B cell (primary cell): ENCODE data around the gene CTTN. TPM values are rescaled to one million over a fixed set of nuclear protein-coding genes. Genes with fewer than 3 reads are reported as not detected.

Experiments
- ATAC-seq: fragments of 200-7000 bp; cut with Tn5 transposase; one replicate; pipeline ENCODE4 v1.10.0; 2021; ENCODE audit warnings: low read depth, mild to moderate bottlenecking, moderate number of reproducible peaks, moderate library complexity
- CTCF ChIA-PET: fragments of 350-600 bp; sonication (Branson Sonifier 250); formaldehyde crosslinking; loops from one replicate; lab custom pipeline; 2021; ENCODE audit warnings: antibody characterized with exemption, inconsistent platforms; lab: Charles Lee
- POLR2A ChIA-PET: fragments of 350-600 bp; sonication (Branson Sonifier 250); formaldehyde crosslinking; loops from one replicate; lab custom pipeline; 2021; ENCODE audit warnings: antibody characterized with exemption; lab: Charles Lee
- DNase-seq: peaks from one replicate; pipeline ENCODE4 v3.0.0; 2013
- H2AFZ ChIP-seq: 2 replicates; pipeline ENCODE4 v1.6.1; 2012; ENCODE audit warnings: mild to moderate bottlenecking, low read depth, low read length; ENCODE audit not compliant: insufficient read depth, poor library complexity, severe bottlenecking
- H3K27ac ChIP-seq, 2 donors: 1 replicate in 1 of 2; 2 replicates in 1 of 2; pipeline ENCODE4 v1.5.1; 2012 to 2013; ENCODE audit warnings: low read length in 2 of 2, mild to moderate bottlenecking in 2 of 2, moderate library complexity in 1 of 2
- H3K27me3 ChIP-seq, 4 experiments: fragments of 200-600 bp in 1 of 4; sonication (generic) in 1 of 4; replicated peaks in 1 of 4; 1 replicate in 2 of 4; 2 replicates in 2 of 4; pipeline versions ENCODE4 v1.6.1 to v1.7.0; 2013 to 2016; ENCODE audit warnings: low read length in 3 of 4, mild to moderate bottlenecking in 2 of 4, mixed read lengths in 1 of 4, moderate library complexity in 1 of 4; ENCODE audit not compliant: insufficient read depth in 4 of 4, control insufficient read depth in 3 of 4; ENCODE audit errors: control extremely low read depth in 1 of 4
- H3K36me3 ChIP-seq, 2 experiments: replicated peaks in 1 of 2; 1 replicate in 1 of 2; 2 replicates in 1 of 2; pipeline versions ENCODE4 v1.6.1 to v1.7.1; 2013; ENCODE audit warnings: low read length in 1 of 2; ENCODE audit not compliant: insufficient read depth in 2 of 2, control insufficient read depth in 1 of 2; ENCODE audit errors: control extremely low read depth in 1 of 2, extremely low read depth in 1 of 2
- H3K4me1 ChIP-seq, 2 donors: fragments of 200-600 bp in 1 of 2; sonication (generic) in 1 of 2; 1 replicate in 1 of 2; 2 replicates in 1 of 2; pipeline versions ENCODE4 v1.5.1 to v1.6.1; 2013 to 2017; ENCODE audit warnings: low read length in 2 of 2; ENCODE audit not compliant: control insufficient read depth in 2 of 2, insufficient read depth in 2 of 2
- H3K4me2 ChIP-seq: replicated peaks from 2 replicates; pipeline ENCODE3; 2012; ENCODE audit warnings: mild to moderate bottlenecking, low read depth, low read length; ENCODE audit not compliant: poor library complexity, severe bottlenecking
- H3K4me3 ChIP-seq, 5 experiments: fragments of 200-600 bp in 1 of 5; sonication (generic) in 1 of 5; 1 replicate in 3 of 5; 2 replicates in 2 of 5; pipeline versions ENCODE4 v1.5.1 to v1.7.0; 2011 to 2016; ENCODE audit warnings: low read length in 4 of 5, mild to moderate bottlenecking in 4 of 5, low read depth in 2 of 5, control low read depth in 1 of 5, moderate library complexity in 1 of 5; ENCODE audit not compliant: insufficient read depth in 1 of 5; ENCODE audit errors: control extremely low read depth in 1 of 5, extremely low read depth in 1 of 5
- H3K79me2 ChIP-seq: fragments of 200-600 bp; sonication (generic); one replicate; pipeline ENCODE4 v1.6.0; 2016; ENCODE audit warnings: low read length; ENCODE audit not compliant: control insufficient read depth, insufficient read depth
- H3K9ac ChIP-seq: fragments of 200-600 bp; sonication (generic); 2 replicates; pipeline ENCODE4 v1.6.1; 2017; ENCODE audit warnings: mild to moderate bottlenecking, low read length, moderate library complexity
- H3K9me3 ChIP-seq, 3 donors: one replicate each; pipeline versions ENCODE4 v1.6.1 to v1.7.1; 2013; ENCODE audit warnings: low read length in 2 of 3; ENCODE audit not compliant: control insufficient read depth in 2 of 3, insufficient read depth in 1 of 3; ENCODE audit errors: control extremely low read depth in 1 of 3
- H4K20me1 ChIP-seq: 2 replicates; pipeline ENCODE4 v1.6.0; 2012; ENCODE audit warnings: mild to moderate bottlenecking, low read length; ENCODE audit not compliant: insufficient read depth, control insufficient read depth, poor library complexity, severe bottlenecking
- H3K27ac Mint-ChIP-seq: one replicate; pipeline ENCODE4 v1.8.0; 2021; ENCODE audit warnings: mixed read lengths
- H3K27me3 Mint-ChIP-seq: one replicate; pipeline ENCODE4 v1.8.0; 2021; ENCODE audit warnings: mixed read lengths
- H3K4me1 Mint-ChIP-seq: one replicate; pipeline ENCODE4 v1.8.0; 2021; ENCODE audit warnings: mixed read lengths
- H3K4me3 Mint-ChIP-seq: one replicate; pipeline ENCODE4 v1.8.0; 2021; ENCODE audit warnings: mixed read lengths
- H3K9me3 Mint-ChIP-seq: one replicate; pipeline ENCODE4 v1.8.0; 2022; ENCODE audit warnings: mixed read lengths; ENCODE audit not compliant: insufficient read depth
- CTCF ChIP-seq: fragments of 200-600 bp; IDR thresholded peaks from one replicate; pipeline ENCODE4 v1.8.0; 2022; ENCODE audit warnings: antibody characterized with exemption, mild to moderate bottlenecking
- EZH2 ChIP-seq: IDR thresholded peaks from 2 replicates; pipeline ENCODE4 v1.6.1; 2012; ENCODE audit warnings: borderline replicate concordance, low read depth, mild to moderate bottlenecking, moderate library complexity, low read length; ENCODE audit not compliant: insufficient read depth, poor library complexity, severe bottlenecking
- WGBS: methylation state at CpG from one replicate; pipeline ENCODE4 v1.1.5; 2013; ENCODE audit warnings: missing lambda C conversion rate; ENCODE audit not compliant: insufficient coverage; 5-methylcytosine and 5-hydroxymethylcytosine counted together
- intact Hi-C: fragments of 100-400 bp; cut with micrococcal nuclease; formaldehyde crosslinking; loops from one replicate; pipeline ENCODE4 v1.10.0; 2022
- polyA plus RNA-seq: library from polyadenylated mRNA; depleted of rRNA; stranded (reverse); fragments of >200 nt; gene quantifications from 2 replicates; pipeline ENCODE4 v1.2.3, GENCODE V29; 2012
- total RNA-seq, 2 donors: library from RNA; stranded (reverse); fragments of 120-200 nt in 1 of 2; gene quantifications; 1 replicate in 1 of 2; 2 replicates in 1 of 2; pipeline versions ENCODE4 v1.2.3 to v1.2.4, GENCODE V29; 2013 to 2022

CTTN gene
- total and polyA plus RNA-seq, 2 donors (not counting 1 experiment from before 2014, with no cell fraction given) = 0.34 TPM; not detected in 1

DNA sequence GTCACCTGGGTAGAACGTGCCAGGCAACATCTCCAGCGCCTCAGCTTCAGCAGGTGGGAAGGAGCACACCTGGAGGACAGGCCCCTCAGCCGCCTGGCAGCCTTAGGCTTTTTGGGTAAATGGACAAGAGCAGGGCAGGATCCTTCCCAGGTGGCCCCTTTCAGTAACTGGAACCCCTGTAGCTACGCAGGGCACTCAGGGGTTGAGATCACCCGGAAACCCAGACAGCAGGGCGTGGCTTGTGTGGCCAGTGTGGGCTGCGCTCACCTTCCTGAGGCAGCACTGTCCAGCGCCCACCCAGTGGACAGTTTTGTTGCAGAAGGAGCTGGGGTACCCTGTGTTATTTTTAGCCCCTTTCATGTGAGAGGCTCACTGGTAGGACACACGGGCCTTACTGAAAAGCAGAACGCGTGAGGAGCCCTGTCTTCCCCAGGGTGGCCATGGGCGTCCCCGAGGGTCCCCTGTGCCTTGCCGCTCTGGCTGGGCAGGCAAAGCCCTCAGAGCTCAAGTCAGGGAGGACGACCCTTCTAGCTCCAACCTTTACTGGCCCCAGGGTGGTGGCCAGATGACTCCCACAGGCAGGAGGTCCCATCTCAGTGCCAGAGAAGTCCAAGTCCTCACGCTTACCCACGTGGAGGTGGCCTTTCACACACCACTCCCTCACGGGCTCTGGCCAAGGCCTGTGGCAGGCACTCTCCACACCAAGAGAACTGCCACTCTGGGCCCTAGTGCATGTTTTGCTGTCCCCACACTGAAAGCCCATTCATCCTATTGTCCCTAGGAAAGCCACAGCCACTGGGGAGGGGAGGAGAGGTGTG lies 75.8 kb downstream of the CTTN start:
- Mint-ChIP-seq H3K4me1 (peaks cover 11% of the 10 kb centered on the region), H3K27ac (no peak overlapping the region), H3K4me3 (no peak overlapping the region), H3K9me3 (no peaks in the 10 kb centered on the region), H3K27me3 (peaks cover 18% of the 10 kb centered on the region)
- 87% methylated on average over 18 of the region's 18 CpGs for WGBS
- Histone ChIP-seq H3K4me1 (peaks cover 0 to 5% of the 10 kb centered on the region in 2 donors), H3K9ac (no peak overlapping the region), H2AFZ (no peak overlapping the region), H3K79me2 (no peaks in the 10 kb centered on the region), H3K27ac (no peak overlapping the region), H4K20me1 (no peaks in the 10 kb centered on the region), H3K36me3 (no peaks in the 10 kb centered on the region), H3K4me2 (no peak overlapping the region), H3K4me3 (no peak overlapping the region), H3K9me3 (no peaks in the 10 kb centered on the region), H3K27me3 (no peaks in the 10 kb centered on the region)
- no peak for ATAC-seq
- ChIA-PET CTCF (interaction anchor here (0.6 to 1.1 kb wide), 2 partner anchors 9 to 317 kb away, joined by 3 read pairs; no protein-coding TSS in a partner anchor), POLR2A (no interaction called here)
- intact Hi-C loops = no loop called here
- TF ChIP-seq CTCF = no peak
- TF ChIP-seq EZH2 = no peak
- DNase-seq = no peak

DNA sequence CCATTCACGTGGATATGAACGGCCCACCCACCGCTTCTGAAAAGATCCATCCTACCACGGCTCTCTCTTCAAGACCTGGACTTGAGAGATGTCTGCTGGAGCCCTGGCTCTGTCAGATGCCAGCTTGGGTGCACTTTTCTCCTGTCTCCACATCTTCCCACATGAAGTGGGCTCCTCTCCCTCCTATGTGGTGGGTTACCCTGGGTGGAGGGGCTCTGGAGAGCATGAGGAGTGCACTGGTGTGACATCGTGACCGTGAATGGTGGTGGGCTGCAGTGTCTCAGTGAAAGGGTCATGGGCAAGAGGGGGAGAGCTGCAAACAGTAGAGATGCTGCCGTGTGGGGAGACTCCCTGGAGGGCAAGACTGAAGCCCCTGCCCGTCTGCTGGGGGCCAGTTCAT lies 76.4 kb downstream of the CTTN start:
- 93% methylated on average over 5 of the region's 8 CpGs for WGBS
- Histone ChIP-seq H3K79me2 (no peaks in the 10 kb centered on the region), H4K20me1 (no peaks in the 10 kb centered on the region), H3K9me3 (no peaks in the 10 kb centered on the region), H3K9ac (no peak overlapping the region), H2AFZ (no peak overlapping the region), H3K4me1 (peaks cover 0 to 5% of the 10 kb centered on the region in 2 donors), H3K27ac (no peak overlapping the region), H3K4me3 (no peak overlapping the region), H3K27me3 (no peaks in the 10 kb centered on the region), H3K4me2 (no peak overlapping the region), H3K36me3 (no peaks in the 10 kb centered on the region)
- ATAC-seq = no peak
- H3K9me3 Mint-ChIP-seq = no peaks in the 10 kb centered on the region
- H3K27me3 Mint-ChIP-seq = peaks cover 18% of the 10 kb centered on the region
- TF ChIP-seq CTCF (no peak), EZH2 (no peak)
- CTCF ChIA-PET = interaction anchor here (1.1 kb wide), 1 partner anchor 9 kb away, joined by 3 read pairs; no protein-coding TSS in a partner anchor
- no peak for DNase-seq
- peaks cover 11% of the 10 kb centered on the region for H3K4me1 Mint-ChIP-seq
- H3K27ac Mint-ChIP-seq = no peak overlapping the region
- no peak overlapping the region for H3K4me3 Mint-ChIP-seq
- POLR2A ChIA-PET = no interaction called here
- intact Hi-C loops = no loop called here
